Endodermal cell (in vitro differentiated cells): ENCODE measurements around the gene CD86. TPM values are rescaled to one million over a fixed set of nuclear protein-coding genes. Genes with fewer than 3 reads are reported as not detected.

Experiments
- DNase-seq: peaks from one replicate; pipeline ENCODE4 v3.0.0-alpha.2; 2017
- H3K27ac ChIP-seq: 2 replicates; pipeline ENCODE4 v1.5.1; 2013; ENCODE audit warnings: mild to moderate bottlenecking, low read depth, low read length, moderate library complexity
- H3K27me3 ChIP-seq: 2 replicates; pipeline ENCODE4 v1.6.1; 2013; ENCODE audit warnings: mild to moderate bottlenecking, low read length, moderate library complexity; ENCODE audit not compliant: insufficient read depth, control insufficient read depth, poor library complexity, severe bottlenecking
- H3K36me3 ChIP-seq: 2 replicates; pipeline ENCODE4 v1.7.0; 2013; ENCODE audit warnings: mild to moderate bottlenecking, low read length, moderate library complexity; ENCODE audit not compliant: control insufficient read depth, insufficient read depth
- H3K4me1 ChIP-seq: one replicate; pipeline ENCODE4 v1.7.0; 2013; ENCODE audit warnings: low read length; ENCODE audit not compliant: control insufficient read depth, insufficient read depth
- H3K4me3 ChIP-seq: 2 replicates; pipeline ENCODE4 v1.5.1; 2013; ENCODE audit warnings: mild to moderate bottlenecking, low read length, moderate library complexity
- H3K9ac ChIP-seq: 2 replicates; pipeline ENCODE4 v1.6.1; 2013; ENCODE audit warnings: mild to moderate bottlenecking, low read length, moderate library complexity; ENCODE audit not compliant: poor library complexity, severe bottlenecking; ENCODE audit errors: extremely low read depth
- H3K9me3 ChIP-seq: 2 replicates; pipeline ENCODE4 v1.6.1; 2013; ENCODE audit warnings: mild to moderate bottlenecking, low read length, moderate library complexity; ENCODE audit not compliant: control insufficient read depth
- H3K27ac Mint-ChIP-seq: 2 replicates; pipeline ENCODE4 v1.8.0; 2020; ENCODE audit warnings: mixed read lengths
- H3K27me3 Mint-ChIP-seq: 2 replicates; pipeline ENCODE4 v1.8.0; 2021; ENCODE audit warnings: mild to moderate bottlenecking, mixed read lengths; ENCODE audit not compliant: insufficient read depth
- H3K36me3 Mint-ChIP-seq: 2 replicates; pipeline ENCODE4 v1.8.0; 2020; ENCODE audit warnings: low read depth, mixed read lengths
- H3K4me1 Mint-ChIP-seq: 2 replicates; pipeline ENCODE4 v1.8.0; 2020; ENCODE audit warnings: mixed read lengths
- H3K4me3 Mint-ChIP-seq: 2 replicates; pipeline ENCODE4 v1.8.0; 2020; ENCODE audit warnings: mild to moderate bottlenecking, moderate library complexity, mixed read lengths
- H3K9me3 Mint-ChIP-seq: 2 replicates; pipeline ENCODE4 v1.8.0; 2020; ENCODE audit warnings: mild to moderate bottlenecking, mixed read lengths
- CTCF ChIP-seq: fragments of 200-600 bp; sonication (generic); conservative IDR thresholded peaks from 2 replicates; pipeline ENCODE4 v1.5.0; 2021; ENCODE audit warnings: antibody characterized with exemption, mild to moderate bottlenecking
- WGBS, 2 experiments: methylation state at CpG; one replicate each; pipeline versions ENCODE4 v1.1.5 to v1.1.7; 2013; ENCODE audit warnings: missing lambda C conversion rate in 2 of 2, mixed read lengths in 1 of 2; ENCODE audit not compliant: insufficient coverage in 1 of 2, insufficient read length in 1 of 2; 5-methylcytosine and 5-hydroxymethylcytosine counted together
- total RNA-seq, 2 donors: library from RNA; stranded (reverse); fragmentation: NEBNext Ultra II Directional in 1 of 2; extraction: Animal tissue kit (Norgen Biotek cat#: 25700) in 1 of 2; gene quantifications; 2 replicates in 1 of 2; 3 replicates in 1 of 2; pipeline ENCODE4 v1.2.1, GENCODE V29; 2021

The CD86 gene
- total RNA-seq, 2 donors from 2014 or later = not detected

GRCh38 chr3:122081543-122082247 lies 26.5 kb downstream of the CD86 start:
- no peaks in the 10 kb centered on the region for H3K36me3 Mint-ChIP-seq
- H3K9ac ChIP-seq = no peak overlapping the region
- WGBS, 2 experiments = 87% methylated on average over 5 to 7 of the region's 7 CpGs
- no peak overlapping the region for H3K27ac ChIP-seq
- H3K4me3 ChIP-seq = no peak overlapping the region
- no peak overlapping the region for H3K27ac Mint-ChIP-seq
- no peaks in the 10 kb centered on the region for H3K27me3 ChIP-seq
- no peaks in the 10 kb centered on the region for H3K27me3 Mint-ChIP-seq
- DNase-seq = no peak
- TF ChIP-seq CTCF = no peak
- H3K9me3 Mint-ChIP-seq = no peaks in the 10 kb centered on the region
- peaks cover 11% of the 10 kb centered on the region for H3K4me1 Mint-ChIP-seq
- H3K4me1 ChIP-seq = peaks cover 2% of the 10 kb centered on the region
- no peak overlapping the region for H3K4me3 Mint-ChIP-seq
- no peaks in the 10 kb centered on the region for H3K36me3 ChIP-seq
- no peaks in the 10 kb centered on the region for H3K9me3 ChIP-seq

- Mint-ChIP-seq H3K27me3 (no peaks in the 10 kb centered on the region), H3K9me3 (no peaks in the 10 kb centered on the region), H3K27ac (no peak overlapping the region), H3K4me3 (no peak overlapping the region), H3K36me3 (no peaks in the 10 kb centered on the region), H3K4me1 (peaks cover 9% of the 10 kb centered on the region)
- no peak overlapping the region for H3K9ac ChIP-seq
- DNase-seq = no peak
- no peaks in the 10 kb centered on the region for H3K9me3 ChIP-seq
- WGBS, 2 experiments = 81 to 91% methylated on average over 3 of the region's 3 CpGs
- TF ChIP-seq CTCF = no peak
- H3K4me1 ChIP-seq = peaks cover 2% of the 10 kb centered on the region
- H3K4me3 ChIP-seq = no peak overlapping the region
- no peak overlapping the region for H3K27ac ChIP-seq
- no peaks in the 10 kb centered on the region for H3K27me3 ChIP-seq
- no peaks in the 10 kb centered on the region for H3K36me3 ChIP-seq
Measured at GRCh38 chr3:122082357-122082756, 27.2 kb downstream of the CD86 start.

GRCh38 chr3:122084799-122085198 lies 29.6 kb downstream of the CD86 start:
- TF ChIP-seq CTCF = no peak
- no peak overlapping the region for H3K9ac ChIP-seq

More at GRCh38 chr3:122084799-122085198, 29.6 kb downstream of the CD86 start:
- H3K27ac Mint-ChIP-seq = no peak overlapping the region
- Histone ChIP-seq H3K4me3 (no peak overlapping the region), H3K27me3 (no peaks in the 10 kb centered on the region), H3K36me3 (no peaks in the 10 kb centered on the region), H3K4me1 (no peaks in the 10 kb centered on the region), H3K9me3 (no peaks in the 10 kb centered on the region), H3K27ac (no peak overlapping the region)
- no peaks in the 10 kb centered on the region for H3K27me3 Mint-ChIP-seq
- 92% methylated on average over 1 of the region's 2 CpGs; no CpG with 5 or more reads in 1 of the 2 experiments for WGBS, 2 experiments
- no peaks in the 10 kb centered on the region for H3K9me3 Mint-ChIP-seq
- no peaks in the 10 kb centered on the region for H3K4me1 Mint-ChIP-seq
- H3K4me3 Mint-ChIP-seq = no peak overlapping the region
- DNase-seq = no peak
- H3K36me3 Mint-ChIP-seq = no peaks in the 10 kb centered on the region
